B cell (primary cell): ENCODE results near the gene SMIM41. TPM values are rescaled to one million over a fixed set of nuclear protein-coding genes. Genes with fewer than 3 reads are reported as not detected.
A peak's percentile ranks its signal among the peaks of the same experiment; 100 is the strongest.

Source experiments
- ATAC-seq: fragments of 200-7000 bp; cut with Tn5 transposase; one replicate; pipeline ENCODE4 v1.10.0; 2021; ENCODE audit warnings: low read depth, mild to moderate bottlenecking, moderate number of reproducible peaks, moderate library complexity
- CTCF ChIA-PET: fragments of 350-600 bp; sonication (Branson Sonifier 250); formaldehyde crosslinking; loops from one replicate; lab custom pipeline; 2021; ENCODE audit warnings: antibody characterized with exemption, inconsistent platforms; lab: Charles Lee
- POLR2A ChIA-PET: fragments of 350-600 bp; sonication (Branson Sonifier 250); formaldehyde crosslinking; loops from one replicate; lab custom pipeline; 2021; ENCODE audit warnings: antibody characterized with exemption; lab: Charles Lee
- DNase-seq: peaks from one replicate; pipeline ENCODE4 v3.0.0; 2013
- H2AFZ ChIP-seq: 2 replicates; pipeline ENCODE4 v1.6.1; 2012; ENCODE audit warnings: mild to moderate bottlenecking, low read depth, low read length; ENCODE audit not compliant: insufficient read depth, poor library complexity, severe bottlenecking
- H3K27ac ChIP-seq, 2 donors: 1 replicate in 1 of 2; 2 replicates in 1 of 2; pipeline ENCODE4 v1.5.1; 2012 to 2013; ENCODE audit warnings: low read length in 2 of 2, mild to moderate bottlenecking in 2 of 2, moderate library complexity in 1 of 2
- H3K27me3 ChIP-seq, 4 experiments: fragments of 200-600 bp in 1 of 4; sonication (generic) in 1 of 4; replicated peaks in 1 of 4; 1 replicate in 2 of 4; 2 replicates in 2 of 4; pipeline versions ENCODE4 v1.6.1 to v1.7.0; 2013 to 2016; ENCODE audit warnings: low read length in 3 of 4, mild to moderate bottlenecking in 2 of 4, mixed read lengths in 1 of 4, moderate library complexity in 1 of 4; ENCODE audit not compliant: insufficient read depth in 4 of 4, control insufficient read depth in 3 of 4; ENCODE audit errors: control extremely low read depth in 1 of 4
- H3K36me3 ChIP-seq, 2 experiments: replicated peaks in 1 of 2; 1 replicate in 1 of 2; 2 replicates in 1 of 2; pipeline versions ENCODE4 v1.6.1 to v1.7.1; 2013; ENCODE audit warnings: low read length in 1 of 2; ENCODE audit not compliant: insufficient read depth in 2 of 2, control insufficient read depth in 1 of 2; ENCODE audit errors: control extremely low read depth in 1 of 2, extremely low read depth in 1 of 2
- H3K4me1 ChIP-seq, 2 donors: fragments of 200-600 bp in 1 of 2; sonication (generic) in 1 of 2; 1 replicate in 1 of 2; 2 replicates in 1 of 2; pipeline versions ENCODE4 v1.5.1 to v1.6.1; 2013 to 2017; ENCODE audit warnings: low read length in 2 of 2; ENCODE audit not compliant: control insufficient read depth in 2 of 2, insufficient read depth in 2 of 2
- H3K4me2 ChIP-seq: replicated peaks from 2 replicates; pipeline ENCODE3; 2012; ENCODE audit warnings: mild to moderate bottlenecking, low read depth, low read length; ENCODE audit not compliant: poor library complexity, severe bottlenecking
- H3K4me3 ChIP-seq, 5 experiments: fragments of 200-600 bp in 1 of 5; sonication (generic) in 1 of 5; 1 replicate in 3 of 5; 2 replicates in 2 of 5; pipeline versions ENCODE4 v1.5.1 to v1.7.0; 2011 to 2016; ENCODE audit warnings: low read length in 4 of 5, mild to moderate bottlenecking in 4 of 5, low read depth in 2 of 5, control low read depth in 1 of 5, moderate library complexity in 1 of 5; ENCODE audit not compliant: insufficient read depth in 1 of 5; ENCODE audit errors: control extremely low read depth in 1 of 5, extremely low read depth in 1 of 5
- H3K79me2 ChIP-seq: fragments of 200-600 bp; sonication (generic); one replicate; pipeline ENCODE4 v1.6.0; 2016; ENCODE audit warnings: low read length; ENCODE audit not compliant: control insufficient read depth, insufficient read depth
- H3K9ac ChIP-seq: fragments of 200-600 bp; sonication (generic); 2 replicates; pipeline ENCODE4 v1.6.1; 2017; ENCODE audit warnings: mild to moderate bottlenecking, low read length, moderate library complexity
- H3K9me3 ChIP-seq, 3 donors: one replicate each; pipeline versions ENCODE4 v1.6.1 to v1.7.1; 2013; ENCODE audit warnings: low read length in 2 of 3; ENCODE audit not compliant: control insufficient read depth in 2 of 3, insufficient read depth in 1 of 3; ENCODE audit errors: control extremely low read depth in 1 of 3
- H4K20me1 ChIP-seq: 2 replicates; pipeline ENCODE4 v1.6.0; 2012; ENCODE audit warnings: mild to moderate bottlenecking, low read length; ENCODE audit not compliant: insufficient read depth, control insufficient read depth, poor library complexity, severe bottlenecking
- H3K27ac Mint-ChIP-seq: one replicate; pipeline ENCODE4 v1.8.0; 2021; ENCODE audit warnings: mixed read lengths
- H3K27me3 Mint-ChIP-seq: one replicate; pipeline ENCODE4 v1.8.0; 2021; ENCODE audit warnings: mixed read lengths
- H3K4me1 Mint-ChIP-seq: one replicate; pipeline ENCODE4 v1.8.0; 2021; ENCODE audit warnings: mixed read lengths
- H3K4me3 Mint-ChIP-seq: one replicate; pipeline ENCODE4 v1.8.0; 2021; ENCODE audit warnings: mixed read lengths
- H3K9me3 Mint-ChIP-seq: one replicate; pipeline ENCODE4 v1.8.0; 2022; ENCODE audit warnings: mixed read lengths; ENCODE audit not compliant: insufficient read depth
- EZH2 ChIP-seq: IDR thresholded peaks from 2 replicates; pipeline ENCODE4 v1.6.1; 2012; ENCODE audit warnings: borderline replicate concordance, low read depth, mild to moderate bottlenecking, moderate library complexity, low read length; ENCODE audit not compliant: insufficient read depth, poor library complexity, severe bottlenecking
- WGBS: methylation state at CpG from one replicate; pipeline ENCODE4 v1.1.5; 2013; ENCODE audit warnings: missing lambda C conversion rate; ENCODE audit not compliant: insufficient coverage; 5-methylcytosine and 5-hydroxymethylcytosine counted together
- intact Hi-C: fragments of 100-400 bp; cut with micrococcal nuclease; formaldehyde crosslinking; loops from one replicate; pipeline ENCODE4 v1.10.0; 2022
- polyA plus RNA-seq: library from polyadenylated mRNA; depleted of rRNA; stranded (reverse); fragments of >200 nt; gene quantifications from 2 replicates; pipeline ENCODE4 v1.2.3, GENCODE V29; 2012
- total RNA-seq, 2 donors: library from RNA; stranded (reverse); fragments of 120-200 nt in 1 of 2; gene quantifications; 1 replicate in 1 of 2; 2 replicates in 1 of 2; pipeline versions ENCODE4 v1.2.3 to v1.2.4, GENCODE V29; 2013 to 2022
- TF ChIP-seq, protein P1 (sequence below): fragments of 200-600 bp; IDR thresholded peaks from one replicate; pipeline ENCODE4 v1.8.0; 2022; ENCODE audit warnings: antibody characterized with exemption, mild to moderate bottlenecking

SMIM41 gene
- total and polyA plus RNA-seq, 2 donors (not counting 1 experiment from before 2014, with no cell fraction given) = 0.12 TPM; not detected in 1

DNA sequence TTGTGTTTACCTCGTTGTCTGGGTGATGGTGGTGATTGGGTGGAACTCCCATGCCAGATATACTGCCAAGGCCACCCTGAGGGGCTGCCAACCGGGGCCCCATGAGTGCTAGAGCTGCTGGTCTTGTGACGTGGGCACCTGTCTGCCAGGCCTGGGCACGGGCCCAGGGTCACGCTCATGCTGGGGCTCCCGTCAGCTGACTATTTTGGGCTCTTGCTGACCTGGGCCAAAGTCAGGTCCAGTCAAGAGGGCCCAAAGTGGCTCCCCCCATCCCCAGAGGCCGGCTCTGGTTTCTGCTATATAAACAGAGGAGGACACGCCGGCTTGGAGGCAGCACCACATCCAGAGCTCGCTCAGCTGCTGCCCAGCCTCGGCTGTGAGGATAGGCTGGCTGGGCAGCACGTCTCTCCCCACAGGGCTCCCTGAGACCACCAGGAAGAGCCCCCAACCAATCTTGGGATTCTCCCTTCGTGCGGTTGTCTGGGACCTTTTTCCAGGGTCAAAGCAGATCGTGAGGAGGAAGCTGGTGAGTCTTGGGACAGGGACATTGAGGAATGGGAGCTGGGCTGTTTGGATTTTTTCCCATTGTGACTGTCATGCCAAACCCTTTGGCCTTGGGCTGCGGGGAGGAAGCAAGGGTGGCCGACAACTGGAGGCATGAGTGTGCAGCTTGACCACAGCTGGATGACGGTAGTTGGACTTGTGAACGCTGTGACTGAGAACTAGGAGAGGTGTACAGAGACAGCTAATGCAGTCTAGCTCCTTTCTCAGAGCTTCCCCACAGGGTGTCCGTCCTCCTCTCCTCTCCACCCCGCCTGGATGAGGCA lies 35.9 kb upstream of the SMIM41 start:
- TF ChIP-seq EZH2 = no peak
- TF ChIP-seq, protein P1, sequence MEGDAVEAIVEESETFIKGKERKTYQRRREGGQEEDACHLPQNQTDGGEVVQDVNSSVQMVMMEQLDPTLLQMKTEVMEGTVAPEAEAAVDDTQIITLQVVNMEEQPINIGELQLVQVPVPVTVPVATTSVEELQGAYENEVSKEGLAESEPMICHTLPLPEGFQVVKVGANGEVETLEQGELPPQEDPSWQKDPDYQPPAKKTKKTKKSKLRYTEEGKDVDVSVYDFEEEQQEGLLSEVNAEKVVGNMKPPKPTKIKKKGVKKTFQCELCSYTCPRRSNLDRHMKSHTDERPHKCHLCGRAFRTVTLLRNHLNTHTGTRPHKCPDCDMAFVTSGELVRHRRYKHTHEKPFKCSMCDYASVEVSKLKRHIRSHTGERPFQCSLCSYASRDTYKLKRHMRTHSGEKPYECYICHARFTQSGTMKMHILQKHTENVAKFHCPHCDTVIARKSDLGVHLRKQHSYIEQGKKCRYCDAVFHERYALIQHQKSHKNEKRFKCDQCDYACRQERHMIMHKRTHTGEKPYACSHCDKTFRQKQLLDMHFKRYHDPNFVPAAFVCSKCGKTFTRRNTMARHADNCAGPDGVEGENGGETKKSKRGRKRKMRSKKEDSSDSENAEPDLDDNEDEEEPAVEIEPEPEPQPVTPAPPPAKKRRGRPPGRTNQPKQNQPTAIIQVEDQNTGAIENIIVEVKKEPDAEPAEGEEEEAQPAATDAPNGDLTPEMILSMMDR = no peak
- Histone ChIP-seq H3K27ac (no peak overlapping the region), H3K36me3 (no peaks in the 10 kb centered on the region), H3K79me2 (peaks cover 44% of the 10 kb centered on the region), H3K9ac (no peak overlapping the region), H3K27me3 (no peaks in the 10 kb centered on the region), H3K9me3 (no peaks in the 10 kb centered on the region), H2AFZ (no peak overlapping the region), H3K4me2 (peak overlapping the region; percentile 78), H3K4me3 (no peak overlapping the region), H4K20me1 (no peaks in the 10 kb centered on the region), H3K4me1 (peaks cover 27 to 38% of the 10 kb centered on the region in 2 donors)
- no peaks in the 10 kb centered on the region for H3K9me3 Mint-ChIP-seq
- no peak for ATAC-seq
- intact Hi-C loops = no loop called here
- ChIA-PET POLR2A (interaction anchor here (0.7 kb wide), 1 partner anchor 11 kb away, joined by 3 read pairs; no protein-coding TSS in a partner anchor), CTCF (interaction anchor here (1.0 to 32.6 kb wide), 4 partner anchors 18 to 73 kb away, joined by 3 to 1315 read pairs (median 22); partner anchors contain the start of genes ATG101 and SMIM41)
- no peak overlapping the region for H3K4me3 Mint-ChIP-seq
- H3K4me1 Mint-ChIP-seq = peaks cover 51% of the 10 kb centered on the region
- 92% methylated on average over 18 of the region's 21 CpGs for WGBS
- H3K27me3 Mint-ChIP-seq = no peaks in the 10 kb centered on the region
- H3K27ac Mint-ChIP-seq = no peak overlapping the region
- DNase-seq = no peak
